Fibroblast of the aortic adventitia (primary cell): ENCODE measurements around the gene ZNF597. TPM values are rescaled to one million over a fixed set of nuclear protein-coding genes. Genes with fewer than 3 reads are reported as not detected.

Experiments used
- DNase-seq: peaks from one replicate; pipeline ENCODE4 v3.0.0-alpha.2; 2010; ENCODE audit warnings: low read depth
- H3K4me3 ChIP-seq: 2 replicates; pipeline ENCODE4 v1.5.1; 2011; ENCODE audit warnings: low read depth, mild to moderate bottlenecking, control low read depth, low read length, moderate library complexity
- total RNA-seq: library from RNA; depleted of rRNA; stranded (reverse); fragments of >200 nt; gene quantifications from 2 replicates; pipeline ENCODE4 v1.2.3, GENCODE V29; 2012; ENCODE audit warnings: low replicate concordance
- TF ChIP-seq, protein P1 (sequence below): IDR thresholded peaks from 2 replicates; pipeline ENCODE4 v1.5.1; 2011; ENCODE audit warnings: mild to moderate bottlenecking, low read length, control low read depth, inconsistent platforms; ENCODE audit not compliant: insufficient read depth

Gene ZNF597
- total RNA-seq, 1 donor: 2.8 TPM

DNA sequence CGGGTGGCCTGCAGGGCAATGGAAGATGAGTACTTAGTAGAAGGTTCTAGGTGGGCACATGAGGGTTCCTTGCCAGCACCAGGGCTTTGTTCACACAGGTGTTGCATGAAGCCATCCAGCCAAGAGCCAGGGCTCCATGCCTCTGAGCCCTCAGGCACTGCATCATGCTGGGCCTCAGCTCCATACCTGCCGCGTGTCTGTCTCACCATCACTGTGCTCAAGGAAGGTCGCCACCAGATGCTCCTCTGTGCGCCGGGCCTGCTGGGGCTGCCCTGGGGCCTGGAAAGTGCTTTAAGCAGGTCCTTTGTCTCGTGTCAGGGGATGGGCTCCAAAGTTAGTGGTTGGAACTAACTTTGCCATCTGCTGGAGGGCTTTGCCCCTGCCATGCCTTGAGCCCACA lies 26.4 kb upstream of the ZNF597 start:
- H3K4me3 ChIP-seq: no peak overlapping the region
- TF ChIP-seq, protein P1, sequence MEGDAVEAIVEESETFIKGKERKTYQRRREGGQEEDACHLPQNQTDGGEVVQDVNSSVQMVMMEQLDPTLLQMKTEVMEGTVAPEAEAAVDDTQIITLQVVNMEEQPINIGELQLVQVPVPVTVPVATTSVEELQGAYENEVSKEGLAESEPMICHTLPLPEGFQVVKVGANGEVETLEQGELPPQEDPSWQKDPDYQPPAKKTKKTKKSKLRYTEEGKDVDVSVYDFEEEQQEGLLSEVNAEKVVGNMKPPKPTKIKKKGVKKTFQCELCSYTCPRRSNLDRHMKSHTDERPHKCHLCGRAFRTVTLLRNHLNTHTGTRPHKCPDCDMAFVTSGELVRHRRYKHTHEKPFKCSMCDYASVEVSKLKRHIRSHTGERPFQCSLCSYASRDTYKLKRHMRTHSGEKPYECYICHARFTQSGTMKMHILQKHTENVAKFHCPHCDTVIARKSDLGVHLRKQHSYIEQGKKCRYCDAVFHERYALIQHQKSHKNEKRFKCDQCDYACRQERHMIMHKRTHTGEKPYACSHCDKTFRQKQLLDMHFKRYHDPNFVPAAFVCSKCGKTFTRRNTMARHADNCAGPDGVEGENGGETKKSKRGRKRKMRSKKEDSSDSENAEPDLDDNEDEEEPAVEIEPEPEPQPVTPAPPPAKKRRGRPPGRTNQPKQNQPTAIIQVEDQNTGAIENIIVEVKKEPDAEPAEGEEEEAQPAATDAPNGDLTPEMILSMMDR: no peak
- no peak for DNase-seq

DNA sequence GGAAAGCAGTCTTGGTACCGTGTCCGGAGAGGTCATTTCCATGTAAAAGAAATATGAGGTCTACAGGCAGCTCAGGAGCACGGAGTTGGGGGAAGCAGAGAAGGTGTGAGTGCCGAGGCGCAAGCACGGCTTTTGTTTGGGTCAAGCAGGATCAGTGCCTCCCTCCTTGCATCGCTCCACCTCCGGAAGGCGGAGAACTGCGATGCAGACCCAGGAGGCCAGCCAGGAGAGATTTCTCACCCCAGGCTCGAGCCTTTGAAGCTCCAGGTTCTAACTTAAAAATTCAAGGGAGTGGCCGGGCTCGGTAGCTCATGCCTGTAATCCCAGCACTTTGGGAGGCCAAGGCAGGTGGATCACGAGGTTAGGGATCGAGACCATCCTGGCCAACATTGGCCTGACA lies 25.2 kb upstream of the ZNF597 start:
- no peak overlapping the region for H3K4me3 ChIP-seq
- TF ChIP-seq, protein P1: no peak
- DNase-seq: no peak

DNA sequence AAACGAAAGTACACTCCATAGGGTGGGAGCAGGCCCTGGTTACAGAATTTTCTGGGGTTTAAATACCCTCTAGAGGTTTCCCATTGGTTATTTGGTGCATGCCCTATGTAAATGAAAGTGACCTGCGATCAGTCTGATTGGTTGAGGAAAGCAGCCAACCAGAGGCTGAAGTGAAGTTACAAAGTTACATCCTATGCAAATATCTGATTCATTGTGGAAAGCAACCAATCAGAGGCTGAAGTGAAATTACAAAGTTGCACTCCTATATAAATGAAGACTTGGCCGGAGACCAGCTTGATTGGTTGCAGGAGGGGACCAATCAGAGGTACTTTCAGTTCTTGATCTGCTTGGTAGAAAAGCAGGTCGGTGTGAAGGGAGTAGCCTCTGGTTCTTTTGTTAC lies 24.6 kb upstream of the ZNF597 start:
- peak; percentile 37 for DNase-seq
- TF ChIP-seq, protein P1: no peak
- no peak overlapping the region for H3K4me3 ChIP-seq

DNA sequence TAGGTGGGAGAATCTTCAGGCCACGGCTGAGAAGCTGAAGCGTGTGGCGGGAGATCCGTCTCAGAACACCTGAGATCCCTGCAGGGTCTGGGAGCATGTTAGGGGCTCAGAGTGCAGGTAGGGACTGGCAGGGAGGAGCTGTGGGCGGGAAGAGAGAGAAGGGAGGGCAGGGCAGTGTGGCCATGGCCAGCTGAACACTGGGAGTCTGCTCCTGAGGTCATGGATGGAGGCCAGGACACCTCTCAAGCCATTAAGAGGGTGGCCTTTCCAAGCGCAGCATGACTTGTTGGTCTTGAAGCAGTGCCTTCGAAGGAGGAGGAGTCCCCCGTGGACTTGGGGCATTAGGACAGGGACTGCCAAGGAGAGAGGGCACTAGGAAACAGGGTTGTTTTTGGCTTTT lies 23.9 kb upstream of the ZNF597 start:
- TF ChIP-seq, protein P1: no peak
- no peak for DNase-seq
- no peak overlapping the region for H3K4me3 ChIP-seq

DNA sequence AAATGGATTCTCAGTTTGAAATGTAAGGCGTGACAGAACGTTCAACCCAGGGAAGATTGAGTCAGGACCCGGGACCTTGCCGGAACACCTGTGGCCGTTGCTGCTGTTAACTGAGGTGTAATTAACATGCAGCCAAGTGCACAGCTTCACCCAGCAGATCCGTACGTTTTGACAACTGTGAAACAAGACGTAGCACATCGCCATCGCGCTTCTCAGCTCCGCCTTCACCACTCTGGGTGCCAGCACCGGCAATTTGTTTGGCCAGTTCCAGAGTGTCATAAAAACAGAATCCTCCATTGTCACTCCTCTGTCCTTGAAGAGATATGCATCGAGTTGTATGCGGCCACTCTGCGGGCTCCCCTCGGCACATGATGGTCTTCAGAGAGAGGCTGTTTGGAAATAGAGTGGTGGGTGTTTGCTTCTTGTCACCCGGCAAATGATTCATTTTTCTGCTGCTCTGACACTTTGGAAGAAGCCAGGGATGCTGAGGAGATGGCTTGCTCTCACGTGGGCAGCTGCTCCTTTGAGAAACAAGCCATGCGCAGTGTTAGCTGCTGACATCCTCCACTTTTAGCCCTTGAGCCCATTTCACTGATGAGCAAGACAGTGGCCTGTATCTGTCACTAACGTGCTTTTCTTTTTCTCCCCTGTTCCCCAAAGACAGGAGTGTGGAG lies 22.7 kb upstream of the ZNF597 start:
- DNase-seq: no peak
- no peak overlapping the region for H3K4me3 ChIP-seq
- TF ChIP-seq, protein P1: no peak

DNA sequence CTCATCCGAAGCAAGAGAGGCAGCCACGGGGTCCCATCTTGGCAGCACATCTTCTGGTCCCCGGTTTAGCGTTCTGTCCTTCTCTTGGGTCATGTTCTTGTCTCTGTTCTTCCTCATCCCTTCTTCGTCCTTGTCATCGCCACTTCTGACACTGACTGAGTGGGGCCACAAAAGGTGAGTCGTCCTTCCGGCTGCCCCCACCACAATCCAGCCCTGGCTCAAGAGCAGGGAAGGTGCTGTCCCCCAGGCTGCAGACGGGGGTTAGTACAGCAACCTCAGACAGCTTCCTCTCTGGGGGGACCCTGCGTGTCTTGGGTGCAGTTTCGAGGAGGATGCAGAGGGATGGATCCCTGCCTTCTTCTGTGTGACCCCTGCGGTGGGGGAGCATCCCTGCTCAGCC lies 22.0 kb upstream of the ZNF597 start:
- no peak for DNase-seq
- H3K4me3 ChIP-seq: no peak overlapping the region
- TF ChIP-seq, protein P1: no peak

DNA sequence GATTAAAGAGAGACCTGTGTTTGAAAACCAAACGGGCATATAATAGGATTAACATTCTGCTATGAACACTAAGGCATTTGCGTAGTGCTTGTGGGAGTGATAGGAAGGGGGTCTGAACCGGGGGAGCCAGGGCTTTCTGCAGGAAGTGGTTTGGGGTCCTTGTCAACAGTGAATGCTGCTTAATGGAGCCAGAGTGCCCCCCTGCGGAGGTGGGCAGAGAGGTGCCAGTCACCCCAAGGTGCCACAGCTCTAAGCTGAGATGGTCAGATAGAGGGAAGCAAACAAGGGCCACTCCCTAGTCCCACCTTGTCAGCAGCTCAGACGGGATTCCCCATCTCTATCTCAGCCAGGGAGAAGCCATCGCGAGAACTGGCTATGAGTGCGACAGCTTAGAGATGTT lies 17.8 kb upstream of the ZNF597 start:
- TF ChIP-seq, protein P1: no peak
- DNase-seq: no peak
- no peak overlapping the region for H3K4me3 ChIP-seq
